Thymus (tissue), 11 donors: Measurements from ENCODE around the gene KCNJ6. TPM values are rescaled to one million over a fixed set of nuclear protein-coding genes. Genes with fewer than 3 reads are reported as not detected.

ENCODE experiments used
- DNase-seq, 9 donors: peaks; one replicate each; pipeline ENCODE4 v3.0.0-alpha.2; 2013; ENCODE audit warnings: low spot score in 9 of 9, low read depth in 6 of 9, missing footprints in 1 of 9
- H3K27ac ChIP-seq, 2 donors: one replicate each; pipeline ENCODE4 v1.5.1; 2013; ENCODE audit warnings: control low read depth in 1 of 2, low read depth in 1 of 2, low read length in 1 of 2, mild to moderate bottlenecking in 1 of 2, moderate library complexity in 1 of 2
- H3K27me3 ChIP-seq, 2 donors: one replicate each; pipeline ENCODE4 v1.5.1; 2013; ENCODE audit warnings: low read length in 1 of 2; ENCODE audit not compliant: control insufficient read depth in 2 of 2, insufficient read depth in 1 of 2
- H3K36me3 ChIP-seq, 2 donors: one replicate each; pipeline ENCODE4 v1.5.1; 2013; ENCODE audit warnings: low read length in 1 of 2, mild to moderate bottlenecking in 1 of 2, moderate library complexity in 1 of 2; ENCODE audit not compliant: control insufficient read depth in 2 of 2, insufficient read depth in 2 of 2
- H3K4me1 ChIP-seq, 2 donors: one replicate each; pipeline ENCODE4 v1.5.1; 2013; ENCODE audit warnings: low read length in 2 of 2; ENCODE audit not compliant: control insufficient read depth in 2 of 2, insufficient read depth in 2 of 2
- H3K4me3 ChIP-seq, 2 donors: one replicate each; pipeline ENCODE4 v1.5.1; 2013; ENCODE audit warnings: low read length in 2 of 2, control low read depth in 1 of 2, mild to moderate bottlenecking in 1 of 2
- H3K9me3 ChIP-seq, 2 donors: one replicate each; pipeline ENCODE4 v1.5.1; 2013; ENCODE audit warnings: low read length in 1 of 2, mild to moderate bottlenecking in 1 of 2; ENCODE audit not compliant: control insufficient read depth in 2 of 2, insufficient read depth in 1 of 2
- whole genome bisulfite sequencing: extraction: QIAGEN DNeasy Blood & Tissue Kit; methylation state at CpG from one replicate; pipeline ENCODE4 v1.1.7; 2013; 5-methylcytosine and 5-hydroxymethylcytosine counted together
- polyA plus RNA-seq: library from polyadenylated mRNA; stranded (reverse); fragments of 200-250 nt; gene quantifications from one replicate; pipeline ENCODE4 v1.2.3, GENCODE V29; 2013
- total RNA-seq: library from RNA; stranded (reverse); fragments of 120-200 nt; gene quantifications from one replicate; pipeline ENCODE4 v1.2.4, GENCODE V29; 2013
- donor health status: healthy.

The KCNJ6 gene
- total and polyA plus RNA-seq, 2 donors, result under 0.01 to 0.02 TPM

DNA sequence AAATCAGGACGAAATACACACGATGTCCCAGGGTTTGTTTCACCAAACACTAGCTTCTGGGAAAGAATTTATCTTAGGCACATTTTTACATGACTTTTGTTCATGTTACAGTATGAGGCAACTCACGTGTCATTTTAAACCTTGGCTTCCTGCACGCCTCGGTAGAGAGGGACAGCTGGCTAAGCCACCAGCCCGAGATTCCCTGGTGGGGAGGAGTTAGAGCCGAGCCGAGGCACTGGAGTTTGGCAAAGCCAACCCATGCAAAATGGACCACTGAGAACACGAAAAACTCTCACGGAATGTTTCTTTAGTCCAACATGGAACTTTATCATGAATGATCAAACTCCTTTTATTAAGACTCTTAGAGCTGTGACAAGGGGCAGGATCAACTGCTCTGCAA, 309.7 kb downstream of the KCNJ6 start:
- no peak for DNase-seq
- 94% methylated on average over 10 of the region's 10 CpGs for WGBS
- Histone ChIP-seq H3K36me3 (no peaks in the 10 kb centered on the region), H3K4me3 (no peak overlapping the region), H3K27me3 (no peaks in the 10 kb centered on the region), H3K4me1 (no peaks in the 10 kb centered on the region), H3K27ac (no peak overlapping the region), H3K9me3 (no peaks in the 10 kb centered on the region)

DNA sequence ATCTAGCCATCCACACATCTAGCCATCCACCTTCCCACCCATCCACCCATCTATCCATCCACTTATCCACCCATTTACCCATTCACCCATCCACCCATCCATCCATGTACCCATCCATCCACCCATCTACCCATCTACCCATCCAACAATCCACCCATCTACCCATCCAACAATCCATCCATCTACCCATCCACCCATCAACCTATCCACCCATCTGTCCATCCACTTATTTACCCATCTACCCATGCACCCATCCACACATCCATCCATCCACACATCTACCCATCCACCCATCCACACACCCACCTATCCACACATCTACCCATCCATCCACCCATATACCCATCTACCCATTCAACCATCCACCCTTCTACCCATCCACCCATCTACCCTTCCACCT, 311.3 kb downstream of the KCNJ6 start:
- Histone ChIP-seq H3K27ac (no peak overlapping the region), H3K36me3 (no peaks in the 10 kb centered on the region), H3K4me3 (no peak overlapping the region), H3K4me1 (no peaks in the 10 kb centered on the region), H3K27me3 (no peaks in the 10 kb centered on the region), H3K9me3 (no peaks in the 10 kb centered on the region)
- DNase-seq, result no peak

DNA sequence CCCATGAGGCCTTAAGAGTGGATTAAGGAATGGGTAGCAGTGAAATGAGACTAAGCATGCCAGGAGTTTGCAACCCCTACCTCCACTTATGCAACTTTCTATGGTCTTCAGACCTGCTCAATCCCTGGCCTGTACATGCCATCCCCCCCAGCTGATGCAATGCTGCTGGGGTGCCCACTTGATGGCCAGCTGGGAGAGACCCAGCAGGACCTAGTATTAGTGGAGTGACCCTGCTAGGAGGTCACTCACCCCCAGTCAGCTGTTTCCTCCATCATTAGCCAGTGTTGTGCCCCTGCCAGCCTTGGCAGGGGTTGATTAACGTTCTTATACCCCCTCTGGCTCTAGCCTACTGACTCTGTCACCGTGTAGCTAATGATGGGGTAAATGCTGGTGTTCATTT, 313.1 kb downstream of the KCNJ6 start:
- no peaks in the 10 kb centered on the region for H3K27me3 ChIP-seq
- H3K4me1 ChIP-seq, result no peaks in the 10 kb centered on the region
- H3K4me3 ChIP-seq, result no peak overlapping the region
- 87% methylated on average over 2 of the region's 2 CpGs for WGBS
- no peaks in the 10 kb centered on the region for H3K9me3 ChIP-seq
- H3K27ac ChIP-seq, result no peak overlapping the region
- DNase-seq, result no peak
- no peaks in the 10 kb centered on the region for H3K36me3 ChIP-seq

DNA sequence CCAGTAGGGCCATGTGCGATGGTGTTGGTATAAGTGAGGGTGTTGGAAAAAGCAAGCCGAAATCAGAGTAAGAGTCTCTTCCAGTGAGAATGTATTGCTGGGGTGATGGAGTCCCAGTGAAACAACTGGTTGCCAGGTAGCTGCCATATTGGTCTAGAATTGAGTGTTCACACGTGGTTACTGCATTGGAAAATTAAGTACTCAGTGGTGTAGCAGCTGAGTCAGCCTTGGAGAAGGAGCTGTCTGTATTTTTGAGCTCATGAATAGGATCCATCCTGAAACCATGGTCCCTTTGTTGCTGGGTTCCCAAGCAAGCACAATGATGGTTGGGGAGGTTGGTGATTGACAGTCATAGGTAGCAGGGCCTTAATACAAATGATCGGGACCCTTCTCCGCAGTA, 314.3 kb downstream of the KCNJ6 start:
- no peaks in the 10 kb centered on the region for H3K9me3 ChIP-seq
- no peaks in the 10 kb centered on the region for H3K4me1 ChIP-seq
- no peaks in the 10 kb centered on the region for H3K36me3 ChIP-seq
- no peak overlapping the region for H3K27ac ChIP-seq
- WGBS, result 93% methylated on average over 5 of the region's 5 CpGs
- DNase-seq, result no peak
- H3K27me3 ChIP-seq, result no peaks in the 10 kb centered on the region
- H3K4me3 ChIP-seq, result no peak overlapping the region

DNA sequence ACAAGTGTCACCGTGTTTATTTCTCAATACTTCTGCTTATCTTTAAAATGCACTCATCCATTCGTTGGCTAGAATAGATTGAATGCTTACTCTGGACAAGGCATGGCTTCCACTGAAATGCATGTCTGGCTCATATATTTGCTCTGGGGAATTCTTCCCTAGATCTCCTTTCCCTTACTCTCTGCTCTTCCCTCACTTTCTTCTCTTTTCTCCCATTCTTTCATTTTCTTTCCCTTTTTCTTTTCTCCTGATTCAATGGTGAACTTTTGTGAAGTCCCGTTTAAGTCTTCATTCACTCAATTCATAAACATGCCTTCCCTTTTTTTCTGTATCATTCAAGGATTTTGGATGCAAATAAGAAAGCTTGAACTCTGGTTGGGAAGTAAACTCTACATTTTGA, 315.2 kb downstream of the KCNJ6 start:
- no peaks in the 10 kb centered on the region for H3K27me3 ChIP-seq

DNA sequence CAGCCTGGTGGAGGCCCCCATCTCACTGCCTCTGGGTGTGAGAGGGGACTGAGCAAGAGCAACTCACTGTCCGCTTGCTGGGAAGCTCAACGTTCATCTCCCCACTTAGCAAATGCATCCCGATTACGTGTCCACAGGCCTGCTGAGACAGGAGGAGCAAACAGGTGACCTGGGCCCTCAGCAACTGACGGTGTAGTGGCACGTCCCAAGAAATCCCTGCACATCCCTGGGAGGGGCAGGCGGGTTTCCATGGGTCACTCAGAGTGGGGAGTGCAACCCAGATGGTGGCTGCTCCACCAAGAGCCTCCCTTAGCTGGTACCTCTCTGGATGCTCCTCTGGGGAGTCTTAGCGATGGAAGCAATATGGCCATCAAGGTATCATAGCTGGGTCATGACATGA, 320.3 kb downstream of the KCNJ6 start:
- Histone ChIP-seq H3K4me3 (no peak overlapping the region), H3K9me3 (no peaks in the 10 kb centered on the region), H3K27ac (no peak overlapping the region), H3K36me3 (no peaks in the 10 kb centered on the region), H3K27me3 (no peaks in the 10 kb centered on the region), H3K4me1 (no peaks in the 10 kb centered on the region)
- no peak for DNase-seq
- 96% methylated on average over 8 of the region's 8 CpGs for WGBS

More for the DNA sequence above, 315.2 kb downstream of the KCNJ6 start:
- no peaks in the 10 kb centered on the region for H3K36me3 ChIP-seq
- no peak overlapping the region for H3K27ac ChIP-seq
- no peaks in the 10 kb centered on the region for H3K4me1 ChIP-seq
- no peak for DNase-seq
- no peak overlapping the region for H3K4me3 ChIP-seq
- 92% methylated on average over 3 of the region's 3 CpGs for WGBS
- no peaks in the 10 kb centered on the region for H3K9me3 ChIP-seq

DNA sequence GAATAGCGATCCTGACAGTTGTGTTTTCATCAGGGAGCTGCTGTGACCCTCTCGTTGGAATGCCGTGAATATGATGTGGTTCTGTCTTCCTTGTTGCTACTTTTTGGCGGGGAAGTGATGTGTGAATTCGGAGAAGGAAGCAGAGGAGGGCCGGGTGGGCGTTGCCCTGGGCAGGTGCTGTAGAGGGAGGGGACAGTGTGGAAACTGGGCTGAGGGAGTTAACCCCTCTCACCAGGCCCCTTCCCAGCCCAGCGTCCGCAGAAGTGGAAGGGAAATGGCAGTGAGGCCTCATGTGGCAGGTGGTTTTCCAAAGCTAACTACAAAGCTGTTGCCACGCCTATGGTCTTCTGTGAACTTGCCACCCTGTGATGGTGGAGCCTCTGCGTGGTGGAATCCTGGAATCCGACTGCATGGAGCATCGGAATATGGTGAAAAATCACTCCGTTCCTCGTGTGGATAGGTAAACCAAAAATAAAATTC, 321.7 kb downstream of the KCNJ6 start:
- Histone ChIP-seq H3K27me3 (no peaks in the 10 kb centered on the region), H3K9me3 (no peaks in the 10 kb centered on the region), H3K4me1 (no peaks in the 10 kb centered on the region), H3K36me3 (no peaks in the 10 kb centered on the region), H3K27ac (no peak overlapping the region), H3K4me3 (no peak overlapping the region)
- 94% methylated on average over 15 of the region's 15 CpGs for WGBS
- no peak for DNase-seq

DNA sequence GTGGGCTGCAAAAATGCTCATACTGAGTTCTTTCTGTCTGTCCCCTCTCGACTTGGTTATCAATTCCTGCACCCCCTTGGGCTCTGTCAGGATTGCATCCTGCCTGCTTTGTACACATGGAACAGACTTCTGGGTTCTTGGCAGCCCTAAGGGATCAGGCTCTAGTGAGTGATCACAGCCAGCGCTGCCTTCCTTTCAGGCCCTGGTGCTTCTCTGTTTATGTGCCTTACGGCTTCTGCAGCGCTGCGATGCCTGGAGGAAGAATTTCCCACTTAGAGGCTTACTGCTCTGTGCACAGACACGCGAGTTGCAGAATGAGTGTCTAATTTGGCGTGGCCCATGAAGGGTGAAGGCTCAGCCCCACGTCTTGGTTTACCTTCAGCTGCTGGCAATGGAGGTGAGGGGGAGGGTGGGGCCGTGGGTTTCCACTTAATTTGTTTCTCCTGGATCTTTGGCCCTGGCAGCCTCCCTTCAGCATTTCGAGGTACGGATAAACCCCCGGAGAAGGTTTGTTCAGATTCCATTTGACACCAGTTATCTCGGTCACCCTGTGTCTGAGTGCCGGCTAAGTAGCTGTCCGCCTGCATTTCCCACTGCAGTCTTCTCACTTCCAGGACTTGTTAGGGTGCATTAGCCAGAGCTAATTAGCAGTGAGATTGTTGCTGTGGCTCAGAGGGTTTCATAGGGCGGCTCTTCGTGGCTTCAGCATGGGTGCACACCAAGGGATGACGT, 322.4 kb downstream of the KCNJ6 start:
- no peak for DNase-seq
- Histone ChIP-seq H3K27me3 (no peaks in the 10 kb centered on the region), H3K4me3 (no peak overlapping the region), H3K27ac (no peak overlapping the region), H3K36me3 (no peaks in the 10 kb centered on the region), H3K9me3 (no peaks in the 10 kb centered on the region), H3K4me1 (no peaks in the 10 kb centered on the region)
- WGBS, result 95% methylated on average over 19 of the region's 19 CpGs

DNA sequence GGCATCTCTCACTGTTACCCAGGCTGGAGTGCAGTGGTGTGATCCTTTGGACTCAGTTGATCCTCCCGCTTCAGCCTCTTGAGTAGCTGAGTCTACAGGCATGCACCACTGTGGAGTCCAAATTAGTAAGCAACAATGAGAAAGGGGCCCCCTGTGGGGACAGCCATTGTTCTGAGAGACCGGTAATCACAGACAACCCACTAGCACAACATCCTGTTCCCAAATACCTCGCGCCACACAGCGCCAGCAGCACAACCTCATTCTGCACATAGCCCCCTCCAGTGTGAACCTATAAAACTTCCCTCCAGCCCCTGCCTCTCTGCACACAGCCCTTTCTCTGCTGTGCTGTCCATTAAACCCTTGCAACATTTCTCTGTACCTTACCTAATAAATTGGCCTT, 323.2 kb downstream of the KCNJ6 start:
- H3K4me1 ChIP-seq, result no peaks in the 10 kb centered on the region
- H3K27ac ChIP-seq, result no peak overlapping the region
- DNase-seq, result peak in 2 of 9 donors; percentile 9 to 19
- WGBS, result 53% methylated on average over 5 of the region's 5 CpGs
- no peaks in the 10 kb centered on the region for H3K9me3 ChIP-seq
- H3K36me3 ChIP-seq, result no peaks in the 10 kb centered on the region
- no peak overlapping the region for H3K4me3 ChIP-seq
- H3K27me3 ChIP-seq, result no peaks in the 10 kb centered on the region
